GM10847 (cell line): ENCODE data around the gene LZIC.

Experiments used
- POLR2A ChIP-seq: IDR thresholded peaks from 2 replicates; pipeline ENCODE4 v1.6.1; 2011; ENCODE audit not compliant: insufficient read length; ENCODE audit errors: extremely low read depth

The LZIC gene

DNA sequence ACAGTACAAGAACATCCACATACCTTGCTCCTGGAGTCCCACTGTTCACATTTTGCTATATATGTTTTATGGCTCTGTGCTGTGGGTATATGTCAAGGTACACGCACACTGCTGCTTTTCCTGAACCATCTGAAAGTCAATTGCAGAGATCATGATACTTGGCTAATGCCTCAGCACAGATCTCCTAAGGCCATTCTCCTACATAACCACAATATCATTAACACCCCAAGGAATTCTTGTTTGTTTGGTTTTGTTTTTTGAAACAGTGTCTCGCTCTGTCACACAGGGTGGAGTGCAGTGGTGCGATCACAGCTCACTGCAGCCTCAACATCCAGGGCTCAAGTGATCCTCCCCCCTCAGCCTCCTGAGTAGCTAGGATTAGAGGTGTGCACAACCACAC is 49.1 kb downstream of the LZIC start:
- TF ChIP-seq POLR2A: no peak

DNA sequence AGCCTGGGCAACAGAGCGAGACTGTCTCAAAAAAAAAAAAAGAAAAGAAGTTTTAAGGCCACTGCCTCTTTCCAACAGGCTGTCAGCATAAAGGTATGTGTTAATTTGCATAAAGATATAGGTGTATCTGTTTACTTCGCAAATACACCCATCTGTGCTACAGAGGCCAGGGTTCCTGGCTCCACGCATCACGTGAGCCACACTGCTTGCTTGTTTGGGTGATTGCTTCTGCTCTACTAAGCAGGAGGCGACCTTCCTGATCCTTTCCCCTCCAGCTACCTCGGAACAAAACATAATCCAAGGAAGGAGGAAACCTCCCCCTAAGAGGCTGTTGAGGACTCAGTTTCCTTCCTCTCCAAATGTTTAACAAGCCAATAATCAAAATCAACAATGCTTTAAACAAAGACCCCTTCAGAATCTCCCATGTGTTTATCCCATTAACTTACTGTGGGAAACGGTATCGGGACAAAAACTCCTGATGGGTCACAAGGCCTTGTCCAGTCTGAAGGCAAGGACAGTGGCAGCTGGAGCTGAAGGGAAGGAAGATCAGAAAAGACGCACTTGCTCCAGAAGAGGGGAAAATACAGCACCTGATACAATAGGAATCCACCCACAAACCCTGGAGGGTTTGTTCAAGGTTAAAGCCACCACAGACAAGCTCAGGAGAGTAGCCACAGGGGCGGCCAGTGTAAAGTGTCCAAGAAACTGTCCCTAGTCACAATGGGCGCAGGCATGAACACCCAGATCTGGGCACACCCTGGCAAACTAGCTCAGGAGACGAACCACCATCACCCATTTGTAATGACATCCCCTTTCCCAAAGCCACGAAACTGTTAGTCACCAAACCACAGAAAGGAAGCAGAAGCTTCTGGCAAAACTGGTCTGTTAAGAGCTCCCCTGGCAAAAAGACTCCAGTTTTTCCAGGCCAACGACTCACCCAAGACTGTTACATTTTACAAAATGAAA is 50.3 kb downstream of the LZIC start:
- TF ChIP-seq POLR2A: no peak

DNA sequence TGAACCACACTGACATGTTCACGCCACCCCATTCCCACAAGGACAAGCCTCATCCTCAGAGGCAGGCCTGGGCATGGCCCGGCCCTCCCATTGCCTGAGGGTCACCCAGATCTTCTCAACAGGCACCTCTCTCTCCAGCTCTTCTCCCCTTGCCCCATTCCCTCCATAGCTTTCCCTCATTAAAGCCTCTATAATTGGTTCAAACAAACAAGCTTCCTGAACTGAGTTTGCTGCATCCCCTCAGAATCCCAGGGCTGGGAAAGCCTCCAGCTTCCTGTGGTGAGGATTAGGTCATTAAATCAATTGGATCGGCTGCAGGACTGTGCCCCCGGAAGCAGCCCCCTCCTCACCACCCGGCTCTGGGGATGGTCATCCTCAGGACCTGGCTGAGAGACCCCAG is 52.0 kb downstream of the LZIC start:
- no peak for TF ChIP-seq POLR2A

DNA sequence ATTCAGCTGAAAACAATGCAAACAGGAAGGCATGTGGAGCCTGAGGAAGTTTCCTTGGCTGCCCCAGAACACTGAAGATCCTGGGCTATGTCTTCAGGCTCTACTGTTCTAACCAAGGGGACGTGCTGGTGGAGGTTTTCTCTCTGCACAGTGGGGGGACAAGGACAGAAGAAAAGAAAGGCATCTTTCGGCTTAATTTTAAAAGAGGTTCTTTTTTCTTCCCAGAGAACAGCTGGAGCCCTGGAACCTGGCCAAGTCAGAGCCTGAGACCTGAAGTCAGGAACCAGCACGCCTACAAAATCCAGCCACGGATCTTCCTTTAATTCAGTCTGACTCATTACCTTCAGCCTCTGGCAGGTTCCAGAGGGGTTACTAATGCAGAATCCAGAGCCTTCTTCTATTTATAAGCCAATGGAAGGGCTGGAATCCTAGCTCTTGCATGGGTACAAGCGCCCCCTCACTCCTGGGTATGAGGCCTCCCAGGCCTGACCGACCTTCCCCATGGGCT is 52.9 kb downstream of the LZIC start:
- no peak for TF ChIP-seq POLR2A

DNA sequence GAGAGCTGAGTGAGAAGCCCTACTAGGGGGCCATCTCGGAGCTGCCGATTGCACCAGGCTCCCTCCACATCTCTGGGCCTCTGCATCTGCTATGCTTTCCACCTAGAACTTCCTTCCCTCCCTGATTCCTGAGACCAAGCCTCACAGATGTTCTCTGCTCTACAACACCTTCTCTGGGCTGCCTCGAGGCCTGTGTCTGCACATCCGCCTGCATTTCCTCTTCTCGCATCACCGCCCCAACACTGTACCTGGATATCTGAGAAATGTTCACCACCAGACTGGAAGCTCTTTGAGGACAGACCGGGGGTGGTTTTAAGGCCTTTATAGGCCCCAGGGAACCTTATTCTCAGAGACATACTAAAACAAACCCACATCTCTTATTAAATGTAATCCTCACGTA is 53.8 kb downstream of the LZIC start:
- TF ChIP-seq POLR2A: no peak

DNA sequence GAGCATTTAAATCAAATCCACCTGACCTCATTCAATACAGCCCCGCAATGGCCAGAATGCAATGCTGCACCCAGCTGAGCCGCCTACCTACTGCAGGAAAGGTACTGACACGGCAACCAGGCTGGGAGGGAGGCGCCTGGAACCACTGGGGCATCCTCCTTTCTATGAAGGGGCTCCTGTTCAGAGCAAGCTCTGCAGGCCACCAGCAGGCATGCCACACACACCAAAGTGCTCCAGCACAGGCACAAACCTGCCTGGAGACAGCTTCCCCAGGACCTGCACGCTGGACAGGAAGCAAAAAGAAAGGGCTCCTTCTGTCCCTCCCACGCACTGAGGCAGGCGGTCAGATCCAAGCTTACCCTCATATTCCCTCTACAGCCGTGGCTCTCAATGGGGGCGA is 54.3 kb downstream of the LZIC start:
- TF ChIP-seq POLR2A: no peak

DNA sequence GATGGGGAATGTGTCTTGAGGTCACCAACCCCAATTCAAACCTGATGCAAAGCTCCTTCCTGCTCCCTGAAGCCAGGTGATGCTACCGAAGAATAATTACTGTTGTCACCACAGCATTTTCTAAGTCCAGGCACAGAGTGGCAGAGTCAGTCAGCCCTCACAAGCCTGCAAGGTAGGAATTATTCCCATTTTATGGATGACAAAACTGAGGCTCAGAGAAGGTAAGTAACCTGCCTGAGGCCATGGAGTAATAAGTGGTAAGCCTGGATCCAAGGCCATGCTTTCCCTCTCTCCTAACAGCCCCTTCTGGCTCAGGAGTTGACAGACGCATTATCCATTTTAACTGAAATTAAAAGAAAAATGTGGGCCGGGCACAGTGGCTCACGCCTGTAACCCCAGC is 56.1 kb downstream of the LZIC start:
- TF ChIP-seq POLR2A: no peak

DNA sequence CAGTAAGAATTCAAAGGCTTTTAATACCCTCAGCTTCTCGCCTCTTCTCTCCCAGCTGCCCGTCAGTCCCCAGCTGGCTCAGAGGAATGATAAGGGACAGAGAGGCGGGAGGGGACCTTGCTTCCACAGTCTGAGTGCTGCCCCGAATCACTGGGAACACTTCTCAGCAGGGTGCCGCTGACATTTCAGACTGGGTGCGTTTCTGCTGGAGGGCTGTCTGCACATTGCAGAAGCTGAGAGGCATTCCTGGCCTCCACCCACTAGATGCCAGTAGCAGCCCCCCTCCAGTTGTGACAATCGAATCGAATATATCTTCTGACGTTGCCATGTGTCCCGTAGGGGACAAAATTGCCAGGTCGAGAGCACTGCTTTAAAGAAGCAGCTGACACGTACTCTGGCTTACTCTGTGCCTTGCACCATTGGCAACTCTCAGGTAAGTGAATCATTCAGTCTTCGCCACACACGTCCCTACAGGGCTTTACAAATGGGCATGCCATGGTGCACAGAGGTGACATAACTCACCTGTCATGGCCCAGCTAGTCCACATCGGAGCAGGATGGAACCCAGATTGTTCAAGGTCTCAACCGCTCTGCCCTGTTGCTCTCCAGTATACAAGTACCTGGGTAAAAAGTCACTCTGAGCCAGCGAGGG is 57.0 kb downstream of the LZIC start:
- no peak for TF ChIP-seq POLR2A

DNA sequence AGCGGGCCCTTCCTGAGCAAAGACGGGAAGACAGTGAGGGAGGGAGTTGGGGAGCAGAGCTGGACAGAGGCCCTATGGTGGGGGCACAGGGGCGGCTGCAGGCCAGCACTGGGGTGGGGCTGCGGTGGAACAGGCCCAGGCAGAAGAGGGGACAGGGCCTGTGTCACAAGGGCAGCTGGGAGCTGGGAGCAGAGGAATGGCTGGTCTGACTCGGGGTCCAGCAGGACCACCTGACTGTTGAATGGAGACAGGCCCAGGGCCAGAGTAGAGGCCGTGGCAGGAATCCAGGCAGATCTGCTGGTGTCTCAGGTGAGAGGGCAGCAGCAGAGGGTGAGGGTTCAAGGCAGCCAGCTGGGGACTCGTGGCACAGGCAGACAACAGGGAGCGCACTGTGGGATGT is 58.4 kb downstream of the LZIC start:
- TF ChIP-seq POLR2A: no peak

DNA sequence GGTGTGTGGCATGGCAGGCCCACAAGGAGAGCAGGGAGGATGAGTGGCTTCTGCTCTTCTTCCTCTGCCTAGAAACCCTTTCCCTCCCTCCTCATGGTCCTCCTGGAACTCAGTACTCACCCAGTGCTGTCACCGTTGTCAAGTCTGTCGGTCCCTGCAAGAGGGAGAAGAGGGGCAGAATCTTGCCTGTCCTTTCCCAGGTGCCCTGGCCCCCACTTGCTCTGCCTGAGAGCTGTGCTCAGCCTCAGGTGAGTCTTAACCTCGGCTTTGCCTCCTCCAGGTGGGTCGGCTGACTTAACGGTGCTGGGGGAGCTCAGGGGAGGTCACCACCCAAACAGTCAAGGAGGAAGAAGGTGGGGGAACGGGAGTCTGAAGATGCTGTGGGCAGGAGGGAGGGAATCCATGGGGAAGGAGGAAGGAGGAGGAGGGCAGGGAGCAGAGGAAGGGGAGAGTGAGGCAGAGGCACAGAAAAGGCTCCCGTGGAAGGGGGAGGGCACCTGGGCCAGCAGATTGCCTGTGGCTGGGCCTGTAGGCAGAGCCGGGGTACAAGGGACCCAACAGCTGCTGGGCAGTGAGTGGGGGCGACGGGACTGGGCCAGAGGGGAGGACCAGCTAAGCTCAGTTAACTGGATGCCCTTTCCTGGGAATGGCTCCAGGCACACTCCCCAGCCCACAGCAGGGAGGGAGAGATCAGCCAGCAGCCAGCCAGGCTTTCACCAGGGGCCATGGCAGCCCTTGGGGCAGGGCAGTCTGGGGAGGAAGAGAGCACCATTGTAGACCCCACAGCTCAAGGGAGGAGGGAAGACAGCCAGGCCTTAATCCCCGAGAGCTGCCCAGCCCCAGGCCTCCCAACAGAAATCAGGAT is 59.4 kb downstream of the LZIC start:
- no peak for TF ChIP-seq POLR2A

DNA sequence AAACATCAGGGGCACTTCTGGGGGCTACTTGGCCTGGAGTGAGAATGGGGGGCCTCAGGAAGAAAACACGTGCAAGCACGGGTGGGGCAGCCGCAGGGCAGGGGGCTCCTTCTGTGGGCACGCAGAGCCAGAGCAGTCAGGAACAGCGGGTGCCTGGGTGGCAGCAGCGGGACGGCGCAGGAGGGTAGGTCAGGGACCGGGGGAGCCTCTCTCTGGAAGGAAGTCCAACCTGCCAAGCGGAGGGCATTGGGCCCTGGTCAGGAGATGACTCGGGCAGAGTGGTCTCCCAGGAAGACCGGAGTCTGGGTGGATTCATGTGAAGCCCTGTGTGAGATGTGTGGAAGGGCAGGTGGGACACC is 60.3 kb downstream of the LZIC start:
- no peak for TF ChIP-seq POLR2A

DNA sequence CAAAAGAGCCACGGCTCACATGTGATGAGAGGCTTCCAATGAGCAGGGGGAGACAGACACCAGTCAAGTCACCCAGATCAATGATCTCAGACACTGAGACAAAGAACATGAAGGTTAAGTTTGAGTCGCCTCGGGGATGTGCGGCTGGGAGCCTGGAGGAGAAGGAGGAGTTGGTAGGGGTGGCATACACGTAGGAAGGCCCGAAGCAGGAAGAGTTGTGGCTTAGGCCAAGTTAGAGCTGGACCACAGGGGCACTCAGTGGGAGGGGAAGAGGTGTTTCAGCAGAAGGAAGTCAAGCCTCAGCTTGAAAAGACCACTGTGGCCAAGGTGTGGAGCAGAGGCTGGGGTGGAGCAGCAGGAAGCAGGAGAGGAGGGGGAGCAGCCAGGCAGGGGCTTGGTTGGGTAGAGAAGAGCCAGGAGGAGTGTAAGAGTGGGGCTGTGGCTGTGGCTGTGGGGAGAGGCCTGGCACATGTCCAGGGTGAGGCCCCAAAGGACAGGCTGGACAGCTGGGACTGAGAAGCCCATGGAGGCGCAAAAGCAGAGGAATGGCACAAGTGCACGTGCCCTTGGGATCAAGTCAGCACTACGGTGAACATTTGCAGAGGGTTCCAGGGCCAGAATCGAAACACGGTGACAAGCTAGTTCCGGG is 60.8 kb downstream of the LZIC start:
- no peak for TF ChIP-seq POLR2A

DNA sequence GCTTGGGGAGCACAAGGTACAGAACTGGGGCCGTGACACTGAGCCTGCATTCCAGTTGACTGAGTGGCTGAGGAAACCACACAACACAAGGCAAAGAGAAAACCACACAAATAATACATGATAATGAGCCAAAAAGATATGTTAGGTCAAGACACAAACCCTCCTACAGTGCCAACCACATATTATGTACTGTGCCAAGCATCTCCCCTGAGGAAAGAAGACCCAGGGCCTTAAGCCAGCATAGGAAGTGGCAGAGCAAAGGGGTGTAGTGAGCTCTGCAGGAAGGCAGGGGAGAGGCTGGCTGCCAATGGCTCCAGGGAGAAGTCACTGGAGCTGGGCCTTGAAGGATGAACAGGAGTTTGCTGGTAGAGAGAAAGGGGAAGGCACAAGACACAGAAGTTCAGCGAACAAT is 61.3 kb downstream of the LZIC start:
- TF ChIP-seq POLR2A: no peak
